ENCODE results near the gene SLC23A2.
"Not testable (repeated sequence)": the region's sequence is repeated elsewhere in the genome, so short reads cannot be mapped to it uniquely, and the experiment has no call there.

The SLC23A2 gene

GRCh38 chr20:4876301-4876700, 125.0 kb downstream of the SLC23A2 start:
- no peak for DNase-seq (ENCODE audit: low read depth)

DNA sequence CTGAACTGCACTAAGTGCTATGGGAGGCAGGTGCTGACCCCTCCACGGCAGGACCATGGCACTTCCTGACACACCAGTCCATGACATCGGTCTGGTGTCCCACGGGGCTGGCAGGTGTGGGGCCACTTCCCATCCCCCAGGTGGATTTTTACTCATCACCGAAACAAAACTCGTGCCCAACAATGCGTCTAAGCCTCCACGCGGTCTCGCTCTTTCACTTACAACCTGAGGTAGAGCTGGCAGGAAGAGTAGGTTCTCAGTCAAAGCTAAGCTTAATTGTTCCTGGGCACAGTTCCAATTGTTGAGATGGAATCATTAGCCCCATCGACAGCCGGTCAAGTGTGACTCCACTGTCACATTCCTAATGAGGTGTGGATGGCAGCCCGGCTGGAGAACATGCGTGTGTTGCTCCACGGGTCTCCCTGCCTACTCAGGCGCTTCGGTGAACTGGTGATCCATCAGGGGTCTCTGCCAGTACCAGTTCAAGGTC, 125.7 kb downstream of the SLC23A2 start:
- DNase-seq (ENCODE audit: low read depth), result no peak

GRCh38 chr20:4873396-4873795, 127.9 kb downstream of the SLC23A2 start:
- DNase-seq (ENCODE audit: low read depth), result no peak

- DNase-seq (ENCODE audit: low read depth), result no peak
Measured at GRCh38 chr20:4871486-4871885, 129.8 kb downstream of the SLC23A2 start.

DNA sequence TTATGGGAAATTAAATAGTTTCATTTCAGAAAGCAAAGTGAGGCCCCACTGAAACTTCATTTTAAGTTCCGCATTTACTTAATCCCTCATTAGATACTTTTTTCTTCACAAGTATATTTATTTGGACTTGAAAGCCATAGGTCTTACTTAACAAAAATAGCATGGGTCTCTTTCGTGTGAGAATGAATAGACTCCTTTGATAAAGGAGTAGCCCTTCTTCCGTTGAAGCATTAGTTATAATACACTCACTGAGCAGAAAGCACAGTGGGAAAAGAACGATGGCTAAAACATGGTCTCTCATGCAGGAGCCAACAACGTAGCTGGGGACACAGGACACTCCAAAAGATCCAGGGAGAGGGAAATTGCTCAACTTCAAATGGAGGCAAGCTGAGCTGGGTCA, 130.4 kb downstream of the SLC23A2 start:
- no peak for DNase-seq (ENCODE audit: low read depth)

DNA sequence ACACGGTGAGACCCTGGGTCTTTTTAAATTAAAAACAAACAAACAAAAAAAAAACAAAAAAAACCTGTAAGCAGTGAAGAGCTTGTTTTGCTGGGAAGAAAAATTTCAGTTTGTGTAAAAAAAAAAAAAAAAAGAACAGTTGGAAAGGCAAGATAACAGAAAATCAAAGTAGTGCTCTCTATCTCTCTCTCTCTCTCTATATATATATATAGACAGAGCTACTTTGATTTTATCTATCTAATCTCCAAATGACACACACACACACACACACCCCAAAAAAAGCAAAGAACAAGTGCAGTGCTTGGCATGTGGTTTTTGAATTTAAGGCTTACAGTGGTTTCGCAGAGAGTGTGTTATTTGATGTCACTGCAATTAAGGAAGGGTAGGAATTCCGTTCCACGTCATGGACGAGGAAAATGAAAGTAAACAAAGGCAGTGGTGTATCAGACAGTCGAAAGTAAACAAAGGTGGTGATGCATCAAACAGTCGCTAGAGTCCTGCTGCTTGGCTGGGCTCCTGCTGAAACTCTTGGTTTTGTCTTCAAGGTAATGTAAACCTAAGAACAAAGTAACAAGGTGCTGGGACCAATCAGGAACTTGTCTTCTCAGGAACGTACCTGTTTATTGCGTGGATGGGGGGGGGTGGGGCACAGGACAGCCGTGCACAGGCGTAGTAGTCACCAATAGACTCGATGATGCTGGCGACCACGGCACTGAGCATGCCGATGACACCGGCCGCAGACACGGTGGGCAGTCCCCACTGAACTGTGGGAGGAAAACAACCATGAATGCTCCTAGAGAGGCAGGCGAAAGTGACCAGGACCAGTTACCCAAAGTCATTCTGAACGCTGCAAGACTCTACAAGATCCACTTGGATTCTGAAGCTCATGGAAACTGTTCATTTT, 131.8 kb downstream of the SLC23A2 start:
- no peak for DNase-seq (ENCODE audit: low read depth)

- no peak for DNase-seq (ENCODE audit: low read depth)
Measured at GRCh38 chr20:4867051-4867450, 134.3 kb downstream of the SLC23A2 start.

DNA sequence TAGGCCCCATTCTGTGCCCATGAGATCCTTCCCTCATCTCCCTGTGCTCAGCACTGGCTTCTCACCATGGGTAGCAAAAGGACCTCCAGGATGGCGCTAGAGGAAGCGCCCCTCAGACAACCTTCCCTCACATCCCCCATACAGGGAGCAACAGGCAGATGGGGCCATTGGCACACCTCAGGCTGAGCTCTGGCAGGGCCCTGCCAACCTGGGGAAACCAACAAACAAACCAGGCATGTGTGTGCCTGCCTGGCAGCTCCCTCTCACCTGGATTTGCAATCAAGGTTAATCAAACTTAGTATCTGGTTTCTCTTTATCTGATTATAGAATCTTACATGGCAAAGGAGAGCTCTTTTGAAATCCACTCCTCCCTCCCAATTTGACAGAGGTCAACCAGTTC, 134.9 kb downstream of the SLC23A2 start:
- DNase-seq (ENCODE audit: low read depth), result no peak

DNA sequence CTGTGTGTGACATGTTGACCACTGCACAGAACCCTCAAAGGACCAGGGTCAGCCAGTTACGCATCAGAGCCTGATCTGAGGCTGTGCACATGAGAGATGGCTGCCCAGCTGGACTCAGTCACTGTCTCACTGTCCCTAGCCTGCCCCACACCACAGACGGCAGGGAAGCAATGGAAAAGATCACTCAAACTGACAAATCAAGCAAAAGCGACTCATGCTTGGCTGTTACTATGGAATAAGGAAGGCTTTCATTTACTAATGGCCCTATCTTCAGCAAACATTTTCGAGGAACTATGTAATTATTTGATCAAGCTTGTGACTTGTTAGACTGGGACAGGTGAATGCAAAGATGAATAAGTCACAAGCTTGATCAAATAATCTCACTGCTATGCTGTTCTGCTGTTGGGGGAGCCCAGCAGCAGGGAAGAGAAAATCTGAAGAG, 137.0 kb downstream of the SLC23A2 start:
- no peak for DNase-seq (ENCODE audit: low read depth)

DNA sequence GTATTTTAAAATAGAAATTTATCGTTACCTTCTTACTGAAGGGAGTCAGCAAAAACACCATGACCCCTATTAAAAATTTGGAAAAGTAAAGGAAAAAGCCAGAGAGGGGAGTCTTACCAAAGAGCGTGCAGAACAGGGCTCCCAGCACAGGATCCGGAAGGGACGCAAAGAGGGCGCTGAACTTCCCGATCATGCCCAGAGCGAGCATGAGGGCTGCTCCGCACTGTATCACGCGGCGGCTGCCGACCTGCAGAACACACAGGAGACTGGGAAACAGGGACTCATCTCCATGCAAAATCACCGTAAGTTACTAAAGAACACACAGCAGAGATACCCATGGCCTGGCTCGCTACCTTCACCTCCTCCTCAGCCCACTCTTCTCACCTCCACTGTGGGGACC, 138.6 kb downstream of the SLC23A2 start:
- no peak for DNase-seq (ENCODE audit: low read depth)

DNA sequence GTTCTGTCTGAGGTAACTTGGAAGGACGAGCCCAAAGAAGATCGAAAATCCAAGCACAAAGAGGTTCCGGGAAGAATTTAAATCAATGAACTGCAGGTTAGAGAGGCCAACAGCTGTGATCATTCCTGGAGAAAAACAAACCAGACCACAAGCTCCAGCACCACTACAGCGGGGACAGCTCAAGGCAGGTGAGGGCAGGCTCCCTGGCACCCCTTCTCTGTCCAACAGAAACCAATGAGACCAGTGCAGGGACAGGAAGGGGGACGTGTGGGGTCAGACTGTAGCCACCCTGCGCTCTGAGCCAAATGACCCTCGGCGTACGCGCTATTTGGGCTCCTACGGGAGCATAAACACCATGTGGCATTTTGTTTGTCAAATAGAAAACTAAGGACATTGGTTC, 139.3 kb downstream of the SLC23A2 start:
- no peak for DNase-seq (ENCODE audit: low read depth)

DNA sequence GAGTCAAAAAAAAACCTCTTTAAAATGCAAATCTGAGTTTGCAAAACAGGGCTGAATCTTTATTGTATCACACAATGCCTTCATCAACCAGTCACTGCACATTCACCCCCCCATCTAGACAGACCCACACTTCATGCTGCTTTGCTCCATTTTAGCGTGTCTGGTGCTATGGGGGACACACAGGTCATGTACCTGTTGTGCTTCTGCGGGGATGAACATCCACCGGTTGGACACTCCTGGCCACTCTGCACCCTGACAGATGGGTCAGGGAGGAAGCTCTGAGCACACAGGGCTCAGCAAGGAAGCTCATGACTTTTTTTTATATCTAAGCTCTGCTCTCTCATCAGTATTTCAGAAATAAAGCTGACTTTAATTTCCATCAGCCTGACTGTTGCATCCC, 143.3 kb downstream of the SLC23A2 start:
- no peak for DNase-seq (ENCODE audit: low read depth)

DNA sequence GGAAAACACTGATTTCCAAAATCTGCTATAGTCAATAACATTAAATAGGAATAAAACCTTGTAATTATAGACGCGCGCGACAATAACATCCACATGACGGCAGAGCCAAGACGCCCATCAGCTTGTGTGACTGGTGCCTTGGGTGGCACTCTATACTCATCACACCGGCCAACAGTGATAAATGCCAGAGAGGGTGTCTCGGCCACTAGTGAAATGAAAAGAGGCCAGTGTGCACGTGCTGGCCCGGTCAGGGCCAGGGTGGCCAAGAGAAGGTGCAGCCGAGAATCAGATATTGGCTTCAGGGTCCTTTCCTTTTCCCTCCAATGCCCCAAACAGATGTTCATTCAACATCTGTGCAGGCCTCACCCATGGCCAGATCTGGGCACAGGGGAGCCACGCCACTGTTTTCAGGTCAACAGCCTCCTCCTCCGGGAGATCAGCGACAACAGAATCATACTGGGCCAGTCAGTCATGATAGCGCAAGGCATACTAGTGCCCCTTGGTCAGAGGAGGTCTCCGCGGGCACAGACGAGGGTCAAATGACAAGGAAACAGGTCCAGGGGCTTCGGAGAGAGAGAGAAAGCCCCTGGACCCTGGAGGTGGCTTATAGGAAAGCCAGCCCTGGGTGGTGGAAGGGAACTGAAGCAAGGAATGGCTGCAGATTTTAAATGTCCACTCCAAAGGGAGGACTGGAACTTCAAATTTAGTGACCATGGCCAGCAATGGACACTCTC, 145.1 kb downstream of the SLC23A2 start:
- no peak for DNase-seq (ENCODE audit: low read depth)

- no peak for DNase-seq (ENCODE audit: low read depth)
Measured at GRCh38 chr20:4855555-4855954, 145.8 kb downstream of the SLC23A2 start.

DNA sequence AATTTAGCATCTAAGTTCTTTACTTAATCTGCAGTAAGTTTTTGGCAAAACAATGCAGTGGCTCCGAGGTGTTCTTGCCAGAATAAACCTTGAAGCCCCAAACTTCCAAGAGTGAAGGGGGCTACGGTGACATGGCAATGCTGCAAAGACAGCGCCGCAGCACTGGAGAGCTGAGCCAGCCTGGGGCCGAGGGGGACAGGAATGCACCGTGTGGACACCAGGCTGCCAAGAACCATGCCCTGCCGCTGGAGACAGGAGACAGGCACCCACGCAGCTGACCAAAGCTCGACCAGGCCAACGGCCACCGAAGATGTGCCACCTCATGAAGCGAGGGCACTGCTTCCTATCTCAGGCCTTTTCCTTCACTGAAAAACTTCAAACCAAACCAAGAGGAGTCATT, 146.2 kb downstream of the SLC23A2 start:
- DNase-seq (ENCODE audit: low read depth), result no peak

DNA sequence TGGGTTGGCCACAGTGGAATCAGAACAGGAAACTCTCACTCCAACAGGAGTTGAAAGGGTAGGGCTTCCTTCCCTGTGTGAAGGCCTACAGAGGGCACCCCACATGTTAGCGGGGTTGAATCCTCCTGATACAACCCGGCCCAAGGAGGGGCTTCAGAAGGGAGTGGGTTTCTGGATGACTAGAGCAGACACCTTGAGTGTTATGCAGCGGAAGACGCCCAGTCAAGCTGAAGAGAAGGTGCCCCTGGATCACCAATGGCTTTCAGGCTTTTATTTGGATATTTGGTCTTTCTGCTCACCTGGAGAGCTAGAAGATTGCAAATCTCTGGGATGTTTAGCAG, 146.8 kb downstream of the SLC23A2 start:
- no peak for DNase-seq (ENCODE audit: low read depth)

GRCh38 chr20:4853757-4854560, 147.4 kb downstream of the SLC23A2 start:
- DNase-seq (ENCODE audit: low read depth), result no peak

- DNase-seq (ENCODE audit: low read depth), result no peak
Measured at GRCh38 chr20:4853004-4853403, 148.3 kb downstream of the SLC23A2 start.

DNA sequence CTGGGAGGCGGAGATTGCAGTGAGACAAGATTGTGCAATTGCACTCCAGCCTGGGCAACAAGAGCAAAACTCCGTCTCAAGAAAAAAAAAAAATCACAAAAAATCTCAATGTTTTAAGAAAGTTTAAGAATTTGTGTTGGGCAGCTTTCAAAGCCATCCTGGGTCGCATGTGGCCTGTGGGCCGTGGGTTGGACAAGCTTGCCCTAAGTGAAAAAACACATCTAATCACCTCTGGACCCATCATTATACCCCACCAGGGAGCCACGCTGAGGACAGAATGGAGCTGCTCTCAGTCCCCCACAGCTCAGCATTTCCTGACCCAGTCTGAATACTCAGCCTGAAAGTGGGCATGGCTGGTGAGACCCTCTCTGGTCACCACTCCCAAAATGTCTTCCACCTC, 150.3 kb downstream of the SLC23A2 start:
- no peak for DNase-seq (ENCODE audit: low read depth)

- DNase-seq (ENCODE audit: low read depth), result not testable (repeated sequence)
Measured at GRCh38 chr20:4848829-4849228, 152.5 kb downstream of the SLC23A2 start.

GRCh38 chr20:4848041-4848440, 153.3 kb downstream of the SLC23A2 start:
- DNase-seq (ENCODE audit: low read depth), result no peak

- DNase-seq (ENCODE audit: low read depth), result no peak
Measured at GRCh38 chr20:4846821-4847220, 154.5 kb downstream of the SLC23A2 start.

Measured in stimulated activated CD4-positive, alpha-beta T cell treated with anti-CD3 and anti-CD28 coated beads, Interleukin-2, amount 100 ng/mL, for 4 hours (primary cell).